Body of pancreas (tissue), 4 donors: ENCODE results near the gene CMSS1. TPM values are rescaled to one million over a fixed set of nuclear protein-coding genes. Genes with fewer than 3 reads are reported as not detected.

Experiments used
- ATAC-seq: fragments of 150-250 bp; one replicate; pipeline ENCODE4 v1.9.1; 2016
- DNase-seq, 4 donors: peaks; one replicate each; pipeline ENCODE4 v3.0.0-alpha.2; 2019
- H3K27ac ChIP-seq, 4 donors: fragments of 200-600 bp; sonication (generic); 1 replicate in 3 of 4; 2 replicates in 1 of 4; pipeline versions ENCODE4 v1.5.1 to v1.6.1; 2016 to 2019; ENCODE audit warnings: mild to moderate bottlenecking in 1 of 4, mixed read lengths in 1 of 4, moderate library complexity in 1 of 4
- H3K27me3 ChIP-seq, 2 donors: fragments of 200-600 bp; sonication (generic); one replicate each; pipeline ENCODE4 v1.6.0; 2016; ENCODE audit warnings: mild to moderate bottlenecking in 1 of 2
- H3K36me3 ChIP-seq, 2 donors: fragments of 200-600 bp; sonication (generic); replicated peaks in 1 of 2; 2 replicates each; pipeline ENCODE4 v1.5.1; 2016; ENCODE audit warnings: low read depth in 2 of 2; ENCODE audit not compliant: insufficient read depth in 1 of 2
- H3K4me1 ChIP-seq: fragments of 200-600 bp; sonication (generic); one replicate; pipeline ENCODE4 v1.6.0; 2016
- H3K4me3 ChIP-seq, 2 donors: fragments of 200-600 bp; sonication (generic); 1 replicate in 1 of 2; 2 replicates in 1 of 2; pipeline ENCODE4 v1.5.1; 2016 to 2019
- H3K9me3 ChIP-seq, 3 donors: fragments of 200-600 bp; sonication (generic); 1 replicate in 2 of 3; 2 replicates in 1 of 3; pipeline ENCODE4 v1.5.1; 2016
- POLR2A ChIP-seq, 3 donors: fragments of 450-650 bp; IDR thresholded peaks; one replicate each; pipeline ENCODE4 v1.6.1; 2016; ENCODE audit warnings: antibody characterized with exemption in 3 of 3, mild to moderate bottlenecking in 2 of 3
- WGBS, 2 donors: methylation state at CpG; one replicate each; pipeline ENCODE4 v1.1.5; 2017; 5-methylcytosine and 5-hydroxymethylcytosine counted together
- intact Hi-C: fragments of 100-400 bp; cut with DNase I; formaldehyde crosslinking; loops from one replicate; pipeline ENCODE4 v1.15.1; 2023
- total RNA-seq, 2 donors: library from RNA; depleted of rRNA; stranded (reverse); fragments of >200 nt; gene quantifications; one replicate each; pipeline ENCODE4 v1.1.0, GENCODE V29; 2016
- TF ChIP-seq, protein P1 (sequence below), 7 experiments: fragments of 450-650 bp in 4 of 7; fragments of 200-600 bp in 3 of 7; sonication (generic) in 3 of 7; IDR thresholded peaks; one replicate each; pipeline ENCODE4 v1.5.1; 2016 to 2019; ENCODE audit warnings: antibody characterized with exemption in 7 of 7

CMSS1 gene
- total RNA-seq, 2 donors from 2014 or later, result 3.9 to 21.4 TPM

DNA sequence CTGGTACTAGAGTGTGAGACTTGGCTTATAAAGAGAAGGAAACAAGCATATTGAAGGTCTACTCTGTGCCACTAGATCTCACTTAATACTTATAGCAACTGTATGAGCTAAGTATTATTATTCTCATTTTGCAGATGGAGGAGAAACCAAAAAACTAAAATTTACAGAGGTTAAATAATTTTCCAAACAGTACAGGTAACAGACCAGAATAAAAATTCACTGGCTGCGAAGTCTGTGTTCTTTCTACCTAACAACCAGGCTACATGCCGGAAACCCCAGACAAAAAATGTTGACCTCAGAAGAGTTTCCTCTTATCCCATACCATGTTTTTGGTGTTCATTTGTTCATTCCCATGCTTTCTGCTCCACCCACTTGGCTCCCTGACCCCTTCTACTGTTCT lies 46.6 kb downstream of the CMSS1 start:
- H3K4me3 ChIP-seq, result no peak overlapping the region
- no peaks in the 10 kb centered on the region for H3K9me3 ChIP-seq
- no peak for TF ChIP-seq POLR2A (IDR thresholded peaks at IDR 0.05)
- TF ChIP-seq, protein P1, sequence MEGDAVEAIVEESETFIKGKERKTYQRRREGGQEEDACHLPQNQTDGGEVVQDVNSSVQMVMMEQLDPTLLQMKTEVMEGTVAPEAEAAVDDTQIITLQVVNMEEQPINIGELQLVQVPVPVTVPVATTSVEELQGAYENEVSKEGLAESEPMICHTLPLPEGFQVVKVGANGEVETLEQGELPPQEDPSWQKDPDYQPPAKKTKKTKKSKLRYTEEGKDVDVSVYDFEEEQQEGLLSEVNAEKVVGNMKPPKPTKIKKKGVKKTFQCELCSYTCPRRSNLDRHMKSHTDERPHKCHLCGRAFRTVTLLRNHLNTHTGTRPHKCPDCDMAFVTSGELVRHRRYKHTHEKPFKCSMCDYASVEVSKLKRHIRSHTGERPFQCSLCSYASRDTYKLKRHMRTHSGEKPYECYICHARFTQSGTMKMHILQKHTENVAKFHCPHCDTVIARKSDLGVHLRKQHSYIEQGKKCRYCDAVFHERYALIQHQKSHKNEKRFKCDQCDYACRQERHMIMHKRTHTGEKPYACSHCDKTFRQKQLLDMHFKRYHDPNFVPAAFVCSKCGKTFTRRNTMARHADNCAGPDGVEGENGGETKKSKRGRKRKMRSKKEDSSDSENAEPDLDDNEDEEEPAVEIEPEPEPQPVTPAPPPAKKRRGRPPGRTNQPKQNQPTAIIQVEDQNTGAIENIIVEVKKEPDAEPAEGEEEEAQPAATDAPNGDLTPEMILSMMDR (IDR thresholded peaks at IDR 0.05), result no peak
- DNase-seq (no peak), ATAC-seq (no peak)
- WGBS, 2 donors, result 90 to 99% methylated on average over 2 of the region's 2 CpGs
- peaks cover 19% of the 10 kb centered on the region for H3K4me1 ChIP-seq
- no peaks in the 10 kb centered on the region for H3K36me3 ChIP-seq
- intact Hi-C loops, result no loop called here
- H3K27ac ChIP-seq, result no peak overlapping the region
- H3K27me3 ChIP-seq, result no peaks in the 10 kb centered on the region

DNA sequence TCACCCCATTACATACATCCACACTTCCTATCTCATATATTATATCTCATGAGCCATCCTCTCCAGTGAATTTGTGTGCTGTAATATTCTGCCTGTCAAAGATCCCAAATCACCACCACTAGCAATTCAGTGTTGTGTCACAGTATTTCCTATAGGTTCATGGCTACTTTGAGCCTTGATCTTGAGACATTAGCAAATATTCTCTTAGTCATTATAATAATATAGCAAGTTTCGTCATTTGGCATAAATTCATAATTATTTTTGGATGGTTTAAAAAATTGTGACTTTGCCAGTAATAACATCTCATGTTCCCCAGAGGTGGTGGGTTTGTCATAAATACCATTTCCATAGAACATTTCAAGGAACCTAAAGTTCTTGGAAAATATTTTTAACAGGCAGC lies 47.7 kb downstream of the CMSS1 start:
- DNase-seq, result no peak
- Histone ChIP-seq H3K36me3 (no peaks in the 10 kb centered on the region), H3K27me3 (no peaks in the 10 kb centered on the region), H3K4me1 (peaks cover 20% of the 10 kb centered on the region), H3K4me3 (no peak overlapping the region), H3K27ac (no peak overlapping the region), H3K9me3 (no peaks in the 10 kb centered on the region)
- TF ChIP-seq, protein P1 (IDR thresholded peaks at IDR 0.05), result no peak
- TF ChIP-seq POLR2A (IDR thresholded peaks at IDR 0.05), result no peak
- intact Hi-C loops, result no loop called here
- ATAC-seq, result no peak
- WGBS, 2 donors, result 82% methylated on average over 1 of the region's 1 CpG

DNA sequence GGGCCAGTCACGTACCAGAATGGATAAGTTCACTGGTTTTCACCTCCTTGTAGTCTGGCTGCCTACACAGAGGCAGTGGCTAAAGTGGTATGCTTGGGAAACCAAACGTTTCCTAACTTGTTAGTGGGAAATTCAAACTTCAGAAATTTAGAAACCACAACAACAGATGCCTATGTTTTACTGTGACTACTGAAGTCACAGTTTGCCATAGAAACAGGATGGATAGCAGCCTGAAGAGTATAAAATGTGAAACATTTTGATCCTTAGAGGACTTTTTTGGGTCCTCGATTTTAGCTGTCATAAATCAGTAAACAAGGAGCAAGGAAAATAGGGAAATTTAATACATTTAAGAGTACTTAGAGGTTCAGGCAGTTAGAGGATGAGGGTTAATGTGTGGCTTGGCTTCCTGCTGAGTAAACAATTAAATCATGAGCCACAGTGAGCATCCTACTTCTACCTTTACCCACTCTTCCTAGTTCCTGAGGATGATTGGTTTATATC lies 48.6 kb downstream of the CMSS1 start:
- Histone ChIP-seq H3K36me3 (no peaks in the 10 kb centered on the region), H3K27me3 (no peaks in the 10 kb centered on the region), H3K9me3 (no peaks in the 10 kb centered on the region), H3K4me1 (peaks cover 26% of the 10 kb centered on the region), H3K27ac (no peak overlapping the region), H3K4me3 (no peak overlapping the region)
- intact Hi-C loops, result no loop called here
- WGBS, 2 donors, result 43 to 49% methylated on average over 3 of the region's 3 CpGs
- TF ChIP-seq POLR2A (IDR thresholded peaks at IDR 0.05), result no peak
- TF ChIP-seq, protein P1 (IDR thresholded peaks at IDR 0.05), result no peak
- ATAC-seq (no peak), DNase-seq (no peak)

DNA sequence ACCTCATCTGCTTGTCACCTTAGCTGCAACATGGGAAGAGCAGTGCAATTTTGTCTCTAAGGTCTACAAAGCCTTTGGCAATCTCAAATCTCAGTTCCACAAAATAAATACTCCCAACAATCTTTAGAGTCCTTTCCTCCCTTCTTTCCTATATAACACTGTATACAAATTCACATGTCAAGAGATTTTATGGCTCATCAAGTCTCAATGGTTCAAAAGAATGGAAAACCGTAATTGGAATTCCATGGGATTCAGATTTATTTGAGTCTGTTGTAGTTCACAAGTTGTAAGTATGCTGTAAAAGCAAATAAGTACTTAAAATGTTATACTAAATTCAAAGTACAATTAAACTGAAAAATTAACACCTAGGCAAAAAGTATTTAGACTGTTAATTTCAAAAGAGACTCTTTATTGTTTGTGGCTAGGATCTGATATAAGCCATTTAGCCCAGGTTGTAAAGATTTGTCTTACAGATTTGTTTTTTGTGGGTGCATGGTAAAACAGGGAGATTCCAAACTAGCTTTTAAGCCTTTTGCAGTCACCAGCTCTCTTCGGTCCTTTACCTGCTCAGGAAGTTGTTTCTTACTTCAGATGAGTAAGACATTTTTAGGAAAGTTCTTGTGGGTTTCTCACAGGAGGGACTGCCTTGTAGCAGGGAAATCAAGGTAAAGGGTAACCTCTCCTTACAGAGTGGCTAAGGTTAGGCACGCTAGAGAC lies 50.1 kb downstream of the CMSS1 start:
- H3K36me3 ChIP-seq, result no peaks in the 10 kb centered on the region
- TF ChIP-seq, protein P1 (IDR thresholded peaks at IDR 0.05), result no peak
- TF ChIP-seq POLR2A (IDR thresholded peaks at IDR 0.05), result no peak
- ATAC-seq (no peak), DNase-seq (no peak)
- H3K27me3 ChIP-seq, result no peaks in the 10 kb centered on the region
- no peak overlapping the region for H3K27ac ChIP-seq
- H3K9me3 ChIP-seq, result no peaks in the 10 kb centered on the region
- intact Hi-C loops, result no loop called here
- 92 to 94% methylated on average over 3 of the region's 3 CpGs for WGBS, 2 donors
- peaks cover 38% of the 10 kb centered on the region for H3K4me1 ChIP-seq
- no peak overlapping the region for H3K4me3 ChIP-seq

DNA sequence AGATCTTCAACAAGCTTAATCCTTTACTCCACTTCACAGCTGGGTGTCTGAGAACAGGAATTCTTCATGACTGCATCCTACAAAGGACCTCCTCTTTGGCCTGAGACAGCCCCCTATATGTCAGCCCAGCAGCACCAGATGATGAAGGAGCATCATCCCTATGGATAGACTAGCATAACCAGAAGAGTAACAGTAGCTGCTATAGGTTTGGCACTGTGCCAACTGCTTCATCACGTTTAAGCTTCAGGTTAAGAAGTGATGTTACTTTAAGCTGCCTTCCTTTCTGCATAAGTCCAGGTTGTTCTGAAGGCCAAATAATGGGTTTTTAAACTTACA lies 50.6 kb downstream of the CMSS1 start:
- Histone ChIP-seq H3K4me3 (no peak overlapping the region), H3K27ac (no peak overlapping the region), H3K9me3 (no peaks in the 10 kb centered on the region), H3K4me1 (peaks cover 39% of the 10 kb centered on the region), H3K36me3 (no peaks in the 10 kb centered on the region), H3K27me3 (no peaks in the 10 kb centered on the region)
- WGBS, 2 donors, result 7% methylated on average over 1 of the region's 1 CpG
- TF ChIP-seq, protein P1 (IDR thresholded peaks at IDR 0.05), result no peak
- no peak for TF ChIP-seq POLR2A (IDR thresholded peaks at IDR 0.05)
- intact Hi-C loops, result no loop called here
- DNase-seq, result peak in 1 of 4 donors; percentile 31
- no peak for ATAC-seq
